BLaER1 (cell line): ENCODE measurements around the gene JARID2.
A peak's percentile ranks its signal among the peaks of the same experiment; 100 is the strongest.

Source experiments
- H3K27ac ChIP-seq: shearing (Covaris generic); formaldehyde crosslinking; 2 replicates; pipeline ENCODE4 v1.8.1; 2022
- H3K27me3 ChIP-seq: shearing (Covaris generic); formaldehyde crosslinking; 2 replicates; pipeline ENCODE4 v1.8.1; 2022
- H3K36me3 ChIP-seq: shearing (Covaris generic); formaldehyde crosslinking; 2 replicates; pipeline ENCODE4 v1.8.1; 2022
- H3K4me1 ChIP-seq: shearing (Covaris generic); formaldehyde crosslinking; 2 replicates; pipeline ENCODE4 v1.8.1; 2022
- H3K4me2 ChIP-seq: shearing (Covaris generic); formaldehyde crosslinking; 2 replicates; pipeline ENCODE4 v1.8.1; 2022
- H3K4me3 ChIP-seq: shearing (Covaris generic); formaldehyde crosslinking; 2 replicates; pipeline ENCODE4 v1.8.1; 2022
- H3K9ac ChIP-seq: shearing (Covaris generic); formaldehyde crosslinking; 2 replicates; pipeline ENCODE4 v1.8.1; 2022
- H3K9me3 ChIP-seq: shearing (Covaris generic); formaldehyde crosslinking; 2 replicates; pipeline ENCODE4 v1.8.1; 2022
- H4K20me1 ChIP-seq: shearing (Covaris generic); formaldehyde crosslinking; 2 replicates; pipeline ENCODE4 v1.8.1; 2022
- Cebpa-rat ChIP-seq: shearing (Covaris generic); IDR thresholded peaks from 2 replicates; pipeline ENCODE4 v1.8.1; 2022

JARID2 gene

GRCh38 chr6:15510121-15510520, 264.3 kb downstream of the JARID2 start:
- Histone ChIP-seq H3K9ac (no peak overlapping the region), H3K4me2 (no peak overlapping the region), H3K4me1 (peaks cover 4% of the 10 kb centered on the region), H3K36me3 (peaks cover 99% of the 10 kb centered on the region), H3K27me3 (no peaks in the 10 kb centered on the region), H3K4me3 (no peak overlapping the region), H4K20me1 (peaks cover 100% of the 10 kb centered on the region), H3K27ac (peak overlapping the region; percentile 19; the same call in 1 of the 2 replicates), H3K9me3 (no peaks in the 10 kb centered on the region)
- TF ChIP-seq Cebpa-rat = no peak

- H4K20me1 ChIP-seq = peaks cover 100% of the 10 kb centered on the region
- H3K27ac ChIP-seq = peak overlapping the region; percentile 19; the same call in 1 of the 2 replicates
- H3K9ac ChIP-seq = no peak overlapping the region
- H3K4me2 ChIP-seq = no peak overlapping the region
- peaks cover 9% of the 10 kb centered on the region for H3K4me1 ChIP-seq
- H3K27me3 ChIP-seq = no peaks in the 10 kb centered on the region
- no peak overlapping the region for H3K4me3 ChIP-seq
- no peak for TF ChIP-seq Cebpa-rat
- H3K36me3 ChIP-seq = peaks cover 99% of the 10 kb centered on the region
- H3K9me3 ChIP-seq = no peaks in the 10 kb centered on the region
Measured at GRCh38 chr6:15510536-15511247, 264.8 kb downstream of the JARID2 start.

GRCh38 chr6:15511248-15512125, 265.6 kb downstream of the JARID2 start:
- no peak for TF ChIP-seq Cebpa-rat
- H3K27me3 ChIP-seq = no peaks in the 10 kb centered on the region
- H3K9ac ChIP-seq = no peak overlapping the region
- no peaks in the 10 kb centered on the region for H3K9me3 ChIP-seq
- H3K4me3 ChIP-seq = no peak overlapping the region
- H4K20me1 ChIP-seq = peaks cover 100% of the 10 kb centered on the region
- H3K4me1 ChIP-seq = peaks cover 10% of the 10 kb centered on the region
- H3K4me2 ChIP-seq = no peak overlapping the region
- no peak overlapping the region for H3K27ac ChIP-seq
- H3K36me3 ChIP-seq = peaks cover 99% of the 10 kb centered on the region

GRCh38 chr6:15512126-15512525, 266.3 kb downstream of the JARID2 start:
- no peak overlapping the region for H3K4me3 ChIP-seq
- no peak overlapping the region for H3K27ac ChIP-seq
- H3K4me1 ChIP-seq = peaks cover 10% of the 10 kb centered on the region
- no peaks in the 10 kb centered on the region for H3K27me3 ChIP-seq
- peaks cover 99% of the 10 kb centered on the region for H3K36me3 ChIP-seq
- no peak overlapping the region for H3K9ac ChIP-seq
- H3K4me2 ChIP-seq = no peak overlapping the region
- H3K9me3 ChIP-seq = no peaks in the 10 kb centered on the region
- no peak for TF ChIP-seq Cebpa-rat
- peaks cover 96% of the 10 kb centered on the region for H4K20me1 ChIP-seq

GRCh38 chr6:15512721-15513120, 266.9 kb downstream of the JARID2 start:
- Histone ChIP-seq H3K9ac (no peak overlapping the region), H3K27ac (no peak overlapping the region), H3K4me1 (peaks cover 10% of the 10 kb centered on the region), H3K27me3 (no peaks in the 10 kb centered on the region), H4K20me1 (peaks cover 96% of the 10 kb centered on the region), H3K4me2 (no peak overlapping the region), H3K4me3 (no peak overlapping the region), H3K9me3 (no peaks in the 10 kb centered on the region), H3K36me3 (peaks cover 99% of the 10 kb centered on the region)
- TF ChIP-seq Cebpa-rat = no peak

GRCh38 chr6:15513131-15513771, 267.4 kb downstream of the JARID2 start:
- Histone ChIP-seq H3K4me3 (no peak overlapping the region), H3K27ac (no peak overlapping the region), H3K4me1 (peaks cover 10% of the 10 kb centered on the region), H3K4me2 (no peak overlapping the region), H3K36me3 (peaks cover 99% of the 10 kb centered on the region), H3K9ac (no peak overlapping the region), H3K9me3 (no peaks in the 10 kb centered on the region), H3K27me3 (no peaks in the 10 kb centered on the region), H4K20me1 (peaks cover 96% of the 10 kb centered on the region)
- TF ChIP-seq Cebpa-rat = no peak

GRCh38 chr6:15513801-15514711, 268.2 kb downstream of the JARID2 start:
- H3K27me3 ChIP-seq = no peaks in the 10 kb centered on the region
- H3K36me3 ChIP-seq = peaks cover 99% of the 10 kb centered on the region
- H3K4me3 ChIP-seq = no peak overlapping the region
- no peak for TF ChIP-seq Cebpa-rat
- no peak overlapping the region for H3K9ac ChIP-seq
- peaks cover 96% of the 10 kb centered on the region for H4K20me1 ChIP-seq
- peak overlapping the region; percentile 44 for H3K27ac ChIP-seq
- no peaks in the 10 kb centered on the region for H3K9me3 ChIP-seq
- no peak overlapping the region for H3K4me2 ChIP-seq
- peaks cover 10% of the 10 kb centered on the region for H3K4me1 ChIP-seq

GRCh38 chr6:15515226-15515625, 269.4 kb downstream of the JARID2 start:
- no peak overlapping the region for H3K4me3 ChIP-seq
- H3K27ac ChIP-seq = peak overlapping the region; percentile 6; the same call in 1 of the 2 replicates
- peaks cover 100% of the 10 kb centered on the region for H3K36me3 ChIP-seq
- no peak overlapping the region for H3K4me2 ChIP-seq
- H4K20me1 ChIP-seq = peaks cover 94% of the 10 kb centered on the region
- no peak for TF ChIP-seq Cebpa-rat
- no peak overlapping the region for H3K9ac ChIP-seq
- no peaks in the 10 kb centered on the region for H3K27me3 ChIP-seq
- H3K9me3 ChIP-seq = no peaks in the 10 kb centered on the region
- H3K4me1 ChIP-seq = peaks cover 10% of the 10 kb centered on the region
